Effector memory CD8-positive, alpha-beta T cell (primary cell): ENCODE results near the gene NFAT5.

Experiments
- ATAC-seq: fragments of 150-1000 bp; cut with Tn5 transposase; replicated peaks from 2 replicates; pipeline ENCODE4 v1.10.0; 2021; ENCODE audit warnings: mild to moderate bottlenecking, moderate library complexity
- DNase-seq, 3 experiments: peaks; one replicate each; pipeline ENCODE4 v3.0.0; 2021
- H3K27ac Mint-ChIP-seq, 2 donors: one replicate each; pipeline ENCODE4 v1.8.0; 2022; ENCODE audit warnings: mild to moderate bottlenecking in 2 of 2, mixed read lengths in 2 of 2, moderate library complexity in 2 of 2
- H3K27me3 Mint-ChIP-seq, 2 donors: one replicate each; pipeline ENCODE4 v1.8.0; 2022; ENCODE audit warnings: mixed read lengths in 2 of 2
- H3K36me3 Mint-ChIP-seq: one replicate; pipeline ENCODE4 v1.8.0; 2022; ENCODE audit warnings: mild to moderate bottlenecking, moderate library complexity, mixed read lengths; ENCODE audit not compliant: insufficient read depth
- H3K4me1 Mint-ChIP-seq, 2 donors: one replicate each; pipeline ENCODE4 v1.8.0; 2022; ENCODE audit warnings: low read depth in 2 of 2, mixed read lengths in 2 of 2
- H3K4me3 Mint-ChIP-seq, 2 donors: one replicate each; pipeline ENCODE4 v1.8.0; 2022; ENCODE audit warnings: mild to moderate bottlenecking in 2 of 2, mixed read lengths in 2 of 2, moderate library complexity in 2 of 2
- H3K9me3 Mint-ChIP-seq, 2 donors: one replicate each; pipeline ENCODE4 v1.8.0; 2022; ENCODE audit warnings: mixed read lengths in 2 of 2

NFAT5 gene

GRCh38 chr16:69741951-69742904, 176.5 kb downstream of the NFAT5 start:
- H3K27me3 Mint-ChIP-seq, result no peaks in the 10 kb centered on the region
- H3K36me3 Mint-ChIP-seq, result peaks cover 69% of the 10 kb centered on the region
- no peak for ATAC-seq
- no peaks in the 10 kb centered on the region for H3K9me3 Mint-ChIP-seq
- peaks cover 0 to 1% of the 10 kb centered on the region in 2 donors for H3K4me1 Mint-ChIP-seq
- DNase-seq, result no peak
- H3K4me3 Mint-ChIP-seq, result no peak overlapping the region
- no peak overlapping the region for H3K27ac Mint-ChIP-seq

- Mint-ChIP-seq H3K9me3 (no peaks in the 10 kb centered on the region), H3K27me3 (no peaks in the 10 kb centered on the region), H3K36me3 (peaks cover 92% of the 10 kb centered on the region), H3K4me3 (no peak overlapping the region), H3K27ac (peak overlapping the region in 1 of 2 donors; percentile 42), H3K4me1 (peaks cover 1 to 5% of the 10 kb centered on the region in 2 donors)
- ATAC-seq, result no peak
- DNase-seq, result no peak
These were observed 178.8 kb downstream of the NFAT5 start for GRCh38 chr16:69744363-69745231.

- no peak for ATAC-seq
- DNase-seq, result no peak
- H3K4me3 Mint-ChIP-seq, result no peak overlapping the region
- peaks cover 1 to 5% of the 10 kb centered on the region in 2 donors for H3K4me1 Mint-ChIP-seq
- H3K36me3 Mint-ChIP-seq, result peaks cover 92% of the 10 kb centered on the region
- H3K27ac Mint-ChIP-seq, result peak overlapping the region in 1 of 2 donors; percentile 42
- no peaks in the 10 kb centered on the region for H3K9me3 Mint-ChIP-seq
- no peaks in the 10 kb centered on the region for H3K27me3 Mint-ChIP-seq
These were observed 179.5 kb downstream of the NFAT5 start for GRCh38 chr16:69745232-69745612.

- H3K27me3 Mint-ChIP-seq, result no peaks in the 10 kb centered on the region
- ATAC-seq (no peak), DNase-seq (no peak)
- peaks cover 92% of the 10 kb centered on the region for H3K36me3 Mint-ChIP-seq
- H3K4me3 Mint-ChIP-seq, result no peak overlapping the region
- peaks cover 1 to 5% of the 10 kb centered on the region in 2 donors for H3K4me1 Mint-ChIP-seq
- H3K27ac Mint-ChIP-seq, result peak overlapping the region in 1 of 2 donors; percentile 32
- H3K9me3 Mint-ChIP-seq, result no peaks in the 10 kb centered on the region
These were observed 180.2 kb downstream of the NFAT5 start for GRCh38 chr16:69745959-69746358.

- Mint-ChIP-seq H3K4me3 (no peak overlapping the region), H3K4me1 (peaks cover 2 to 9% of the 10 kb centered on the region in 2 donors), H3K36me3 (peaks cover 88% of the 10 kb centered on the region), H3K9me3 (no peaks in the 10 kb centered on the region), H3K27me3 (no peaks in the 10 kb centered on the region), H3K27ac (peak overlapping the region in 1 of 2 donors; percentile 67)
- ATAC-seq (no peak), DNase-seq (no peak)
These were observed 181.3 kb downstream of the NFAT5 start for GRCh38 chr16:69747115-69747514.

GRCh38 chr16:69748694-69749345, 183.1 kb downstream of the NFAT5 start:
- peaks cover 78% of the 10 kb centered on the region for H3K36me3 Mint-ChIP-seq
- no peak overlapping the region for H3K27ac Mint-ChIP-seq
- no peak overlapping the region for H3K4me3 Mint-ChIP-seq
- no peak for ATAC-seq
- H3K27me3 Mint-ChIP-seq, result no peaks in the 10 kb centered on the region
- H3K9me3 Mint-ChIP-seq, result no peaks in the 10 kb centered on the region
- H3K4me1 Mint-ChIP-seq, result peaks cover 15 to 24% of the 10 kb centered on the region in 2 donors
- no peak for DNase-seq

GRCh38 chr16:69754143-69754468, 188.3 kb downstream of the NFAT5 start:
- H3K36me3 Mint-ChIP-seq, result peaks cover 44% of the 10 kb centered on the region

More at GRCh38 chr16:69754143-69754468, 188.3 kb downstream of the NFAT5 start:
- H3K27ac Mint-ChIP-seq, result peak overlapping the region; percentile 96 to 100
- H3K4me3 Mint-ChIP-seq, result peak overlapping the region; percentile 98 to 100
- peaks cover 0 to 9% of the 10 kb centered on the region in 2 donors for H3K27me3 Mint-ChIP-seq
- ATAC-seq (no peak), DNase-seq (no peak)
- peaks cover 27 to 31% of the 10 kb centered on the region in 2 donors for H3K4me1 Mint-ChIP-seq
- H3K9me3 Mint-ChIP-seq, result no peaks in the 10 kb centered on the region
